K562 (cell line): Measurements from ENCODE around the gene ARRDC5. TPM values are rescaled to one million over a fixed set of nuclear protein-coding genes. Genes with fewer than 3 reads are reported as not detected.
A peak's percentile ranks its signal among the peaks of the same experiment; 100 is the strongest.

Source experiments
- ATAC-seq: fragments of 200-7000 bp; cut with Tn5 transposase; 3 replicates; pipeline ENCODE4 v1.9.1; 2020; ENCODE audit warnings: moderate library complexity
- BruUV-seq: library from RNA; stranded (reverse); fragments of 400-500 nt; replicated peaks from 2 replicates; lab custom pipeline; 2021; lab: Mats Ljungman, UMichigan
- CTCF ChIA-PET: fragments of 300-600 bp; formaldehyde crosslinking; extraction: SDS; loops from one replicate; lab custom pipeline; 2021; ENCODE audit warnings: low intra/inter-chr PET ratio; lab: Yijun Ruan, JAX
- POLR2A ChIA-PET: fragments of 300-600, 350-650 bp; sonication (Branson Sonifier 250); formaldehyde crosslinking; extraction: SDS; loops from one replicate; lab custom pipeline; 2021; ENCODE audit warnings: antibody characterized with exemption, inconsistent platforms; lab: Yijun Ruan, JAX
- DNase-seq, 4 experiments: peaks; one replicate each; pipeline versions ENCODE4 v3.0.0 to v3.0.0-alpha.2; 2011 to 2018; ENCODE audit warnings: low spot score in 3 of 4, mixed read lengths in 3 of 4; ENCODE audit errors: extremely low read depth in 1 of 4
- FAIRE-seq: peaks from 2 replicates; lab custom pipeline; 2011; peaks lifted over from hg19 to GRCh38; lab: Jason Lieb, UNC
- H2AFZ ChIP-seq: 2 replicates; pipeline ENCODE4 v1.6.0; 2011; ENCODE audit warnings: low read depth, low read length, control low read depth, inconsistent platforms
- H3K27ac ChIP-seq: fragments of 200-600 bp; 3 replicates; pipeline ENCODE4 v1.8.0; 2011; ENCODE audit warnings: low read depth, mild to moderate bottlenecking, control low read depth, inconsistent platforms, low read length, moderate library complexity, mixed read lengths; ENCODE audit errors: extremely low read depth
- H3K27me3 ChIP-seq, 2 experiments: fragments of 300-600 bp in 1 of 2; 2 replicates in 1 of 2; 3 replicates in 1 of 2; pipeline versions ENCODE4 v1.6.0 to v1.8.0; 2011; ENCODE audit warnings: inconsistent platforms in 2 of 2, low read length in 2 of 2, mild to moderate bottlenecking in 1 of 2, mixed read lengths in 1 of 2, moderate library complexity in 1 of 2; ENCODE audit not compliant: control insufficient read depth in 2 of 2, insufficient read depth in 2 of 2
- H3K36me3 ChIP-seq: fragments of 300-600 bp; 3 replicates; pipeline ENCODE4 v1.8.0; 2011; ENCODE audit warnings: mild to moderate bottlenecking, low read length, inconsistent platforms; ENCODE audit not compliant: control insufficient read depth, insufficient read depth
- H3K4me1 ChIP-seq, 2 experiments: fragments of 200-600 bp in 1 of 2; replicated peaks in 1 of 2; 2 replicates in 1 of 2; 3 replicates in 1 of 2; pipeline versions ENCODE4 v1.5.1 to v1.8.0; 2011; ENCODE audit warnings: inconsistent platforms in 2 of 2, low read length in 2 of 2, mild to moderate bottlenecking in 1 of 2, mixed read lengths in 1 of 2, moderate library complexity in 1 of 2; ENCODE audit not compliant: control insufficient read depth in 2 of 2, insufficient read depth in 2 of 2
- H3K4me2 ChIP-seq: 2 replicates; pipeline ENCODE4 v1.6.1; 2011; ENCODE audit warnings: low read length, control low read depth, inconsistent platforms, mixed read lengths; ENCODE audit not compliant: insufficient read depth
- H3K4me3 ChIP-seq: fragments of 200-600 bp; sonication (generic), shearing (Covaris generic); 2 replicates; pipeline ENCODE4 v1.5.1; 2016; ENCODE audit warnings: control low read depth, inconsistent platforms
- H3K79me2 ChIP-seq: fragments of 200-600 bp; 3 replicates; pipeline ENCODE4 v1.8.0; 2011; ENCODE audit warnings: low read length, inconsistent platforms; ENCODE audit not compliant: control insufficient read depth, insufficient read depth
- H3K9ac ChIP-seq, 2 experiments: 2 replicates each; pipeline versions ENCODE4 v1.6.0 to v1.6.1; 2011; ENCODE audit warnings: low read depth in 2 of 2, low read length in 2 of 2, control low read depth in 1 of 2, inconsistent platforms in 1 of 2, mild to moderate bottlenecking in 1 of 2, mixed read lengths in 1 of 2; ENCODE audit not compliant: insufficient read depth in 1 of 2
- H3K9me1 ChIP-seq: one replicate; pipeline ENCODE4 v1.6.0; 2011; ENCODE audit warnings: inconsistent platforms, mild to moderate bottlenecking, low read length, moderate library complexity; ENCODE audit not compliant: control insufficient read depth, insufficient read depth
- H3K9me3 ChIP-seq: replicated peaks from 2 replicates; pipeline ENCODE4 v1.5.1; 2011; ENCODE audit warnings: low read depth, low read length, inconsistent platforms; ENCODE audit not compliant: control insufficient read depth, insufficient read depth
- H4K20me1 ChIP-seq: replicated peaks from 2 replicates; pipeline ENCODE4 v1.6.1; 2011; ENCODE audit warnings: low read length, inconsistent platforms, mixed read lengths; ENCODE audit not compliant: control insufficient read depth, insufficient read depth
- ETV6 ChIP-seq, 3 experiments: fragments of 150-350 bp in 1 of 3; sonication (generic) in 1 of 3; formaldehyde crosslinking in 1 of 3; IDR thresholded peaks; 2 replicates each; pipeline versions ENCODE4 v1.6.1 to v1.8.0; 2014 to 2022; ENCODE audit warnings: borderline replicate concordance in 2 of 3, low read depth in 2 of 3, antibody characterized with exemption in 1 of 3, low read length in 1 of 3, mild to moderate bottlenecking in 1 of 3, missing genetic modification reagents in 1 of 3
- GABPB1 ChIP-seq: sonication (generic); formaldehyde crosslinking; IDR thresholded peaks from 2 replicates; pipeline ENCODE4 v1.8.0; 2022; ENCODE audit warnings: mild to moderate bottlenecking, missing genetic modification reagents
- MEF2D ChIP-seq: conservative IDR thresholded peaks from 2 replicates; pipeline ENCODE4 v1.6.1; 2016; ENCODE audit warnings: low read depth, missing genetic modification characterization, missing compliant biosample characterization
- SIN3B ChIP-seq: fragments of 450-650 bp; IDR thresholded peaks from 2 replicates; pipeline ENCODE4 v1.6.1; 2017; ENCODE audit warnings: low read depth, mild to moderate bottlenecking, moderate library complexity
- WGBS: fragments of 100-300 bp; shearing (Covaris generic); methylation state at CpG from one replicate; pipeline ENCODE4 v1.1.6; 2016; ENCODE audit warnings: low coverage, mixed read lengths; ENCODE audit not compliant: insufficient coverage; ENCODE audit errors: missing lambda C conversion rate; 5-methylcytosine and 5-hydroxymethylcytosine counted together
- in situ Hi-C: fragments of 300-500 bp; cut with MboI; formaldehyde crosslinking; loops from 4 replicates; pipeline ENCODE4 v1.15.0; 2018; ENCODE audit warnings: inconsistent platforms, mixed read lengths
- intact Hi-C: fragments of 100-400 bp; cut with micrococcal nuclease; formaldehyde crosslinking; loops from 2 replicates; pipeline ENCODE4 v1.14.2; 2022
- polyA plus RNA-seq, 8 experiments: library from polyadenylated mRNA; depleted of rRNA in 4 of 8; stranded (reverse) in 5 of 8; unstranded in 3 of 8; fragments of >200 nt; fragmentation: Nextera tagmentation in 2 of 8; fragmentation: Illumina TruSeq in 1 of 8; extraction: Ambion mirVana in 2 of 8; extraction: Trizol in 1 of 8; gene quantifications; 2 replicates each; pipeline versions ENCODE4 v1.2.1 to v1.2.3, GENCODE V29; 2011 to 2014; ENCODE audit warnings: inconsistent platforms in 1 of 8, missing spikeins in 1 of 8
- total RNA-seq, 7 experiments: library from RNA; depleted of rRNA in 6 of 7; stranded (reverse); fragments of >200 nt in 6 of 7; fragmentation: Illumina TruSeq in 2 of 7; extraction: Trizol in 2 of 7; gene quantifications; 2 replicates each; pipeline versions ENCODE4 v1.2.1 to v1.2.3, GENCODE V29; 2011 to 2021; ENCODE audit warnings: low replicate concordance in 1 of 7
- TF ChIP-seq, protein P1 (sequence below): conservative IDR thresholded peaks from 2 replicates; pipeline ENCODE4 v1.6.1; 2011; ENCODE audit warnings: low read depth, mild to moderate bottlenecking, low read length; ENCODE audit not compliant: control insufficient read depth

Gene ARRDC5
- total and polyA plus RNA-seq, 9 of the 15 experiments (the other 6 are each of a cell fraction or from before 2014, with no cell fraction given), result not detected

DNA sequence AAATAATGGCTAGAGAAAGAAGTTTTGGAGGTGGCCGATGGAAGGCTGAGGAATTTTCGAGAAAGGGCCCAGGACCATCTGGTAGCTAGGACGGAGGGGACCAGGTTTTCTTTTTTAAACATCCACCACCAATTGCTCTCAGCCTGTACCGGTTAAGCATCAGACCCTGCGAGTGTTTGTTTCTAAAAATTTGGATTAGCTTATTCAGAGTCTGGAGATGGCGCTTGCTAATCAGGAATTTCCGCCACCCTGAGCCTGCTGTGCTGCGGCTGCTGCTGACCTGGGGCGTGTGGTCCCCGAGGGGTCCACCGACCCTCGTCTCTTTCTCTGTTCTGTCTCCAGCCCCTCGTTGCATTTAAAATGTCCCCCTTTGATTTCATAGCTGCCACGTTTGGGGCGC, 8.6 kb upstream of the ARRDC5 start:
- ChIA-PET CTCF (interaction anchor here (0.5 to 2.1 kb wide), 2 partner anchors 102 to 185 kb away, joined by 3 to 37 read pairs; no protein-coding TSS in a partner anchor), POLR2A (interaction anchor here (0.5 to 1.3 kb wide), 4 partner anchors 10 to 101 kb away, joined by 4 to 5 read pairs (median 4); no protein-coding TSS in a partner anchor)
- in situ Hi-C loops, result loop anchor here (5.0 kb wide), 1 partner anchor 104 kb away; no protein-coding TSS in a partner anchor
- no peak for DNase-seq
- no peaks in the 10 kb centered on the region for H3K9me3 ChIP-seq
- H3K4me1 ChIP-seq, result peaks cover 33 to 51% of the 10 kb centered on the region in 2 experiments
- H3K27ac ChIP-seq, result peak overlapping the region; percentile 87
- peak overlapping the region; percentile 93 for H3K4me3 ChIP-seq
- H3K79me2 ChIP-seq, result peaks cover 63% of the 10 kb centered on the region
- no peak for FAIRE-seq
- peak overlapping the region; percentile 90 for H3K4me2 ChIP-seq
- no peak for ATAC-seq
- H4K20me1 ChIP-seq, result peaks cover 10% of the 10 kb centered on the region; the same call in 1 of the 2 replicates
- peaks cover 3% of the 10 kb centered on the region for H3K9me1 ChIP-seq
- 36% methylated on average over 12 of the region's 15 CpGs for WGBS
- H3K36me3 ChIP-seq, result peaks cover 56% of the 10 kb centered on the region
- TF ChIP-seq, protein P1, sequence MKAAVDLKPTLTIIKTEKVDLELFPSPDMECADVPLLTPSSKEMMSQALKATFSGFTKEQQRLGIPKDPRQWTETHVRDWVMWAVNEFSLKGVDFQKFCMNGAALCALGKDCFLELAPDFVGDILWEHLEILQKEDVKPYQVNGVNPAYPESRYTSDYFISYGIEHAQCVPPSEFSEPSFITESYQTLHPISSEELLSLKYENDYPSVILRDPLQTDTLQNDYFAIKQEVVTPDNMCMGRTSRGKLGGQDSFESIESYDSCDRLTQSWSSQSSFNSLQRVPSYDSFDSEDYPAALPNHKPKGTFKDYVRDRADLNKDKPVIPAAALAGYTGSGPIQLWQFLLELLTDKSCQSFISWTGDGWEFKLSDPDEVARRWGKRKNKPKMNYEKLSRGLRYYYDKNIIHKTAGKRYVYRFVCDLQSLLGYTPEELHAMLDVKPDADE, result 0 out of 2 replicates have a peak, but pooled peaks have one; percentile 7
- no peak for TF ChIP-seq ETV6 (IDR thresholded peaks at IDR 0.05; ENCODE audit: borderline replicate concordance in 1 of 2, low read depth in 2 of 2, low read length in 1 of 2)
- TF ChIP-seq ETV6 (CRISPR knock-in tag; IDR thresholded peaks at IDR 0.05; ENCODE audit: borderline replicate concordance), result no peak
- TF ChIP-seq SIN3B, result no peak
- no peak for TF ChIP-seq MEF2D (tag)
- 0 out of 2 replicates have a peak, but pooled peaks have one; percentile 11 for TF ChIP-seq GABPB1
- BruUV-seq, result TSS peak; percentile 43
- no peaks in the 10 kb centered on the region for H3K27me3 ChIP-seq
- intact Hi-C loops, result loop anchor here (1.0 kb wide), 2 partner anchors 39 to 102 kb away; no protein-coding TSS in a partner anchor
- H3K9ac ChIP-seq, result peak overlapping the region; percentile 75 to 93
- peak overlapping the region; percentile 76; the same call in 1 of the 2 replicates for H2AFZ ChIP-seq
